ENCODE measurements around the gene PITPNM3.

- TF ChIP-seq CTCF (IDR thresholded peaks at IDR 0.05) = no peak
- TF ChIP-seq POLR2A (IDR thresholded peaks at IDR 0.05) = no peak
Observed at GRCh38 chr17:6428207-6428965, 128.0 kb downstream of the PITPNM3 start.

All from heart left ventricle (tissue), 13 donors.